ENCODE measurements around the gene FSIP1.

GRCh38 chr15:39666677-39667076, 116.0 kb downstream of the FSIP1 start:
- TF ChIP-seq, protein P1, sequence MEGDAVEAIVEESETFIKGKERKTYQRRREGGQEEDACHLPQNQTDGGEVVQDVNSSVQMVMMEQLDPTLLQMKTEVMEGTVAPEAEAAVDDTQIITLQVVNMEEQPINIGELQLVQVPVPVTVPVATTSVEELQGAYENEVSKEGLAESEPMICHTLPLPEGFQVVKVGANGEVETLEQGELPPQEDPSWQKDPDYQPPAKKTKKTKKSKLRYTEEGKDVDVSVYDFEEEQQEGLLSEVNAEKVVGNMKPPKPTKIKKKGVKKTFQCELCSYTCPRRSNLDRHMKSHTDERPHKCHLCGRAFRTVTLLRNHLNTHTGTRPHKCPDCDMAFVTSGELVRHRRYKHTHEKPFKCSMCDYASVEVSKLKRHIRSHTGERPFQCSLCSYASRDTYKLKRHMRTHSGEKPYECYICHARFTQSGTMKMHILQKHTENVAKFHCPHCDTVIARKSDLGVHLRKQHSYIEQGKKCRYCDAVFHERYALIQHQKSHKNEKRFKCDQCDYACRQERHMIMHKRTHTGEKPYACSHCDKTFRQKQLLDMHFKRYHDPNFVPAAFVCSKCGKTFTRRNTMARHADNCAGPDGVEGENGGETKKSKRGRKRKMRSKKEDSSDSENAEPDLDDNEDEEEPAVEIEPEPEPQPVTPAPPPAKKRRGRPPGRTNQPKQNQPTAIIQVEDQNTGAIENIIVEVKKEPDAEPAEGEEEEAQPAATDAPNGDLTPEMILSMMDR (IDR thresholded peaks at IDR 0.05) = no peak
- TF ChIP-seq POLR2A (IDR thresholded peaks at IDR 0.05) (no peak), POLR2AphosphoS5 (IDR thresholded peaks at IDR 0.05) (no peak), EP300 (IDR thresholded peaks at IDR 0.05) (no peak)

Measured in upper lobe of left lung (tissue), 4 donors.